RWPE1 (cell line): ENCODE measurements around the gene CAMP.
"Not testable (repeated sequence)": the region's sequence is repeated elsewhere in the genome, so short reads cannot be mapped to it uniquely, and the experiment has no call there.

Experiments used
- CTCF ChIA-PET: fragments of 350-600 bp; sonication (Branson Sonifier 250); formaldehyde crosslinking; extraction: SDS; loops from one replicate; lab custom pipeline; 2021; lab: Yijun Ruan, JAX
- POLR2A ChIA-PET: fragments of 400-600 bp; formaldehyde crosslinking; extraction: SDS; loops from one replicate; lab custom pipeline; 2020; ENCODE audit warnings: antibody characterized with exemption; ENCODE audit not compliant: low non-redundant PET; lab: Yijun Ruan, JAX
- DNase-seq: peaks from one replicate; pipeline ENCODE4 v3.0.0; 2012; ENCODE audit warnings: low spot score
- H3K27ac ChIP-seq: fragments of 450-650 bp; 2 replicates; pipeline ENCODE4 v1.5.1; 2017
- TF ChIP-seq, protein P1 (sequence below): fragments of 450-650 bp; conservative IDR thresholded peaks from 2 replicates; pipeline ENCODE4 v1.5.1; 2017; ENCODE audit warnings: low read depth, mild to moderate bottlenecking

The CAMP gene

DNA sequence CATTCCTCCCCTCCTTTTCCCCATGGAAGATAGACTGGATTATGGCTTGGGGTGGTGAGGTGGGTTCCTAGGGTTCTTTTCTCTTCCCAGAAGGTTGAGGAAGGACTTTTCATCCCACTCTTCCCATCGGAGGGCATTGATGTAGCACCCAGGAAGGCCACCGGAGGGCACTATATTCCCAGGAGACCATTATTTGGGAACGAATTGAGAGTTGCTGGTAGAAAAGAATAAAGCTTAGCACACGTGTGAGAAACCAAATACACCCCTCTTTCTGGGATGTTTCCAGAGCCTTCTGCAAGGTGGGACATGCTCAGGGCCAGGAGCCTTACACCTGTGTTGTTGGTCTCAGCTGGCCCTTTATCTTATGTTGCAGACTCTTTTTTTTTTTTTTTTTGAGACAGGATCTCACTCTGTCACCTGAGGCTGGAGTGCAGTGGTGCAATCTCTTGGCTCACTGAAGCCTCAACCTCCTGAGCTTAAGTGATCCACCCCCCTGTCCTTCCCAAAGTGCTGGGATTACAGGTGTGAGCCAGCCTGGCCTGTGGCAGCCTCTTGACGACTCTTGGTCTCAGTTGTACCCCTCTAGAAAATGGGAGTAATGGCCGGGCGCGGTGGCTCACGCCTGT is 28.7 kb upstream of the CAMP start:
- TF ChIP-seq, protein P1, sequence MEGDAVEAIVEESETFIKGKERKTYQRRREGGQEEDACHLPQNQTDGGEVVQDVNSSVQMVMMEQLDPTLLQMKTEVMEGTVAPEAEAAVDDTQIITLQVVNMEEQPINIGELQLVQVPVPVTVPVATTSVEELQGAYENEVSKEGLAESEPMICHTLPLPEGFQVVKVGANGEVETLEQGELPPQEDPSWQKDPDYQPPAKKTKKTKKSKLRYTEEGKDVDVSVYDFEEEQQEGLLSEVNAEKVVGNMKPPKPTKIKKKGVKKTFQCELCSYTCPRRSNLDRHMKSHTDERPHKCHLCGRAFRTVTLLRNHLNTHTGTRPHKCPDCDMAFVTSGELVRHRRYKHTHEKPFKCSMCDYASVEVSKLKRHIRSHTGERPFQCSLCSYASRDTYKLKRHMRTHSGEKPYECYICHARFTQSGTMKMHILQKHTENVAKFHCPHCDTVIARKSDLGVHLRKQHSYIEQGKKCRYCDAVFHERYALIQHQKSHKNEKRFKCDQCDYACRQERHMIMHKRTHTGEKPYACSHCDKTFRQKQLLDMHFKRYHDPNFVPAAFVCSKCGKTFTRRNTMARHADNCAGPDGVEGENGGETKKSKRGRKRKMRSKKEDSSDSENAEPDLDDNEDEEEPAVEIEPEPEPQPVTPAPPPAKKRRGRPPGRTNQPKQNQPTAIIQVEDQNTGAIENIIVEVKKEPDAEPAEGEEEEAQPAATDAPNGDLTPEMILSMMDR: peak; percentile 83
- peak; percentile 55 for DNase-seq
- POLR2A ChIA-PET: no interaction called here
- CTCF ChIA-PET: interaction anchor here (0.6 to 1.2 kb wide), 9 partner anchors 26 to 495 kb away, joined by 3 to 6 read pairs (median 4); no protein-coding TSS in a partner anchor
- peak overlapping the region; percentile 22; the same call in 1 of the 2 replicates for H3K27ac ChIP-seq

DNA sequence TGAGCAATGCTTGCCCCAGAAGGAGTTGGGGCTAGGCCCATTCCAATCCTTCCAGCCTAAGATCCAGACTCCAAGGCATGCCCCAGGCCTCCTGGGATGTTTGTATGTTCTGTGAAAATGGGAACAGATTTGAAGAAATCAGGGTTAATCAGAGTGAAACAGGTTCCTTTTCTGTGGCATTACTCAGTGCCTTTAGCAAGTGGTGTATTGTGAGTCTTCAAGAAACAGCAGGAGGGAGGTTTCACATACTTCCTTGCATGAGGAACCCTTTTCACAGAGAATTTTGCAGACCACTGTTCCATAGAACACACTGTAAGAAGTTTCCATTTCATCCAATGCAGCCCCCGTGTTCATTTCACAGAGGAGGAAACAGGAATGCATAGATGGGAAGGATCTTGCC is 26.7 kb upstream of the CAMP start:
- ChIA-PET CTCF (no interaction called here), POLR2A (no interaction called here)
- DNase-seq: no peak
- TF ChIP-seq, protein P1: no peak
- H3K27ac ChIP-seq: no peak overlapping the region

DNA sequence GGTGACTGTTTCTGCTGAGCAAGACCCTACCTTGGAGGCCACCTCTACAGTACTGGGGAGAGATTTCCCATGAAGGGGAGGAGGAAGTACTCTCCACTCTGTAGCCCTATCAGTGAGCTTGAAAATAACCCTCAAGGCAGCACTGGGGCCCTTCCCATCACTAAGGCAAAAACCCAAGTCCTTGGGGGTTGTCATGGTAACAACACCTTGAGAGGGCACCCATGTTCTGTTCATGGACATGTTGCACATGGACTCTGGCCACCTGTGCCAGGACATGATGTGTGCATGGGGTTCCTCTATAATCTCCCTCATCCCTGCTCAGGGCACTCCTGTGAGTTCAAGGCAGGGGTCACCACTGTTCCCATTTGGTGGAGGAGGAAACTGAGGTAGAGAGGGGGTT is 24.2 kb upstream of the CAMP start:
- ChIA-PET CTCF (interaction anchor here (0.6 kb wide), 1 partner anchor 1490 kb away, joined by 4 read pairs; the partner anchor contains the start of gene MST1), POLR2A (no interaction called here)
- no peak for DNase-seq
- no peak overlapping the region for H3K27ac ChIP-seq
- TF ChIP-seq, protein P1: no peak

DNA sequence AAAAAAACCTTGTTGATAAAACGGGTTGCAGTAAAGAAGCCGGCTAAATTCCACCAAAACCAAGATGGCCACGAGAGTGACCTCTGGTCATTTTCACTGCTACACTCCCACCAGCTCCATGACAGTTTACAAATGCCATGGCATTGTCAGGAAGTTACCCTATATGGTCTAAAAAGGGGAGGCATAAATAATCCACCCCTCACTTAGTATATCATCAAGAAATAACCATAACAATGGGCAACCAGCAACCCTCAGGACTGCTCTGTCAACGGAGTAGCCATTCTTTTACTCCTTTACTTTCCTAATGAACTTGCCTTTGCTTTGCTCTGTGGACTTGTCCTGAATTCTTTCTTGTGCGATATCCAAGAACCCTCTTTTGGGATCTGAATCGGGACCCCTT is 20.7 kb upstream of the CAMP start:
- POLR2A ChIA-PET: no interaction called here
- no peak for DNase-seq
- CTCF ChIA-PET: no interaction called here
- H3K27ac ChIP-seq: no peak overlapping the region
- TF ChIP-seq, protein P1: no peak

DNA sequence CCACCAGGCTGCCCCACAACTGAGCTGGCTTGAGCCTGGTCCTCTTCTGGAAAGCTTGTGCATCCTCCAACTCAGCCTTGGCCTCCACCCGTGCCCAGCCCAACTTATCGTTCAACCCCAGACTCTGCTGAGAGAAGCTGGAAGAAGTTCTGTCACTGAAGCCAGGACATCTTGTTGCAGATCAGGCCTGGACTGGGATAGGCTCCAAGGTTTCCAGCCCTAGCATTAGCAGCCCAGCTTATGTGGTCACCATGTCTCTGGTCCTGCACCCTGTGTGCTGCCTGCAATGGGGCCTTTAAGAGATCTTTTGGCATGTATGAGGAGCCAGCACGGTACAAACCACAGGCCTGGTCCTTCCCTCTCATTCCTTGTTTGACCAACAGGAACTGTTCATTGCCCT is 15.2 kb upstream of the CAMP start:
- TF ChIP-seq, protein P1: no peak
- no peak for DNase-seq
- ChIA-PET POLR2A (no interaction called here), CTCF (no interaction called here)
- H3K27ac ChIP-seq: no peak overlapping the region

DNA sequence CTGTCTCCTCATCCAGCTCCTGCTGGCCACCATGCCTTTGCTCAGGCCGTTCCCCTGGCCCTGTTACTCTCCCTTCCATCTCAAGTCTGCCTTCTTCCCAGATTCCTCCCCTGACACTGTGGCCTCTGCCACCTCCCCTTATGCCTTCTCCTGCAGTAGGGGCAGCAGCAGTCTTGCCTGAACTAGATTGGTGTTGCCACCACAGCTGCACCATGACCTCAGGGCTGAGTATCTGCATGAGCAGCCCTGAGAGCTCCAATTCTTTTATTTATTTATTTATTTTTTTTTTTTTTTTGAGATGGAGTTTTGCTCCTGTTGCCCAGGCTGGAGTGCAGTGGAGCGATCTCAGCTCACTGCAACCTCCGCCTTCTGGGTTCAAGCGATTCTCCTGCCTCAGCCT is 13.8 kb upstream of the CAMP start:
- CTCF ChIA-PET: no interaction called here
- no peak overlapping the region for H3K27ac ChIP-seq
- no peak for DNase-seq
- POLR2A ChIA-PET: no interaction called here
- TF ChIP-seq, protein P1: no peak

DNA sequence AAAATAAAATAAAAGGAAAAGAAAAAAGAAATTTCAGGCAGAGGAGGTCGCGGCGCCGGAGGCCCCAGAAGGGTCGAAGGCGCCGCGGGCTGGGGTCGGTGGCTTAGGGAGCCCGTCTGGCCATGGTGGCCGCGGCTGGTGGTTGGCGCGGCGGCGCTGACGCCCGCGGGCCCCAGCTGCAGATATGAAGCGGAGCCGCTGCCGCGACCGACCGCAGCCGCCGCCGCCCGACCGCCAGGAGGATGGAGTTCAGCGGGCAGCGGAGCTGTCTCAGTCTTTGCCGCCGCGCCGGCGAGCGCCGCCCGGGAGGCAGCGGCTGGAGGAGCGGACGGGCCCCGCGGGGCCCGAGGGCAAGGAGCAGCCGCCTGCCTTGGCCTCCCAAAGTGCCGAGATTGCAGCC is 12.8 kb upstream of the CAMP start:
- CTCF ChIA-PET, DNase-seq, POLR2A ChIA-PET, H3K27ac ChIP-seq: not testable (repeated sequence)

DNA sequence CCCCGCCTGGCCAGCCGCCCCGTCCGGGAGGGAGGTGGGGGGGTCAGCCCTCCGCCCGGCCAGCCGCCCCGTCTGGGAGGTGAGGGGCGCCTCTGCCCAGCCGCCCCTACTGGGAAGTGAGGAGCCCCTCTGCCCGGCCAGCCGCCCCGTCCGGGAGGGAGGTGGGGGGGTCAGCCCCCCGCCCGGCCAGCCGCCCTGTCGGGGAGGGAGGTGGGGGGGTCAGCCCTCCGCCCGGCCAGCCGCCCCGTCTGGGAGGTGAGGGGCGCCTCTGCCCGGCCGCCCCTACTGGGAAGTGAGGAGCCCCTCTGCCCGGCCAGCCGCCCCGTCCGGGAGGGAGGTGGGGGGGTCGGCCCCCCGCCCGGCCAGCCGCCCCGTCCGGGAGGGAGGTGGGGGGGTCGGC is 11.5 kb upstream of the CAMP start:
- H3K27ac ChIP-seq, DNase-seq, CTCF ChIA-PET, POLR2A ChIA-PET: not testable (repeated sequence)
